ENCODE data around the gene OR5W2. TPM values are rescaled to one million over a fixed set of nuclear protein-coding genes. Genes with fewer than 3 reads are reported as not detected.

Gene OR5W2
- not detected for total RNA-seq
- long read RNA-seq: 0 reads

- Histone ChIP-seq H3K9me3 (no peaks in the 10 kb centered on the region), H3K27ac (no peak within 1 kb of the TSS), H3K4me3 (no peak within 1 kb of the TSS), H3K27me3 (no peaks in the 10 kb centered on the region), H3K4me1 (no peaks in the 10 kb centered on the region), H3K36me3 (no peaks in the 10 kb centered on the region)
- intact Hi-C loops (cut with DNase I): no loop called here
- DNase-seq (no peak), ATAC-seq (no peak)
- no peak for TF ChIP-seq CTCF (IDR thresholded peaks at IDR 0.05)
Observed at GRCh38 chr11:55914482-55914881, at the start of gene OR5W2. TSS of gene OR5W2 (minus strand) at chr11:55914582. CDS start at chr11:55914582, 0 bp downstream.

GRCh38 chr11:55956521-55956920 lies 42.1 kb upstream of the OR5W2 start:
- ATAC-seq: no peak
- no peaks in the 10 kb centered on the region for H3K4me1 ChIP-seq
- no peaks in the 10 kb centered on the region for H3K9me3 ChIP-seq
- H3K27ac ChIP-seq: no peak overlapping the region
- DNase-seq: no peak
- no peak overlapping the region for H3K4me3 ChIP-seq
- no peaks in the 10 kb centered on the region for H3K27me3 ChIP-seq
- intact Hi-C loops (cut with DNase I): no loop called here
- TF ChIP-seq CTCF (IDR thresholded peaks at IDR 0.05): no peak
- H3K36me3 ChIP-seq: no peaks in the 10 kb centered on the region

GRCh38 chr11:55949330-55949729 lies 34.9 kb upstream of the OR5W2 start:
- ATAC-seq (no peak), DNase-seq (no peak)
- no peaks in the 10 kb centered on the region for H3K36me3 ChIP-seq
- no peaks in the 10 kb centered on the region for H3K4me1 ChIP-seq
- intact Hi-C loops (cut with DNase I): no loop called here
- no peaks in the 10 kb centered on the region for H3K9me3 ChIP-seq
- no peak overlapping the region for H3K4me3 ChIP-seq
- TF ChIP-seq CTCF (IDR thresholded peaks at IDR 0.05): no peak
- no peak overlapping the region for H3K27ac ChIP-seq
- no peaks in the 10 kb centered on the region for H3K27me3 ChIP-seq

GRCh38 chr11:55942785-55943392 lies 28.5 kb upstream of the OR5W2 start:
- no peak for ATAC-seq
- intact Hi-C loops (cut with DNase I): no loop called here
- H3K4me1 ChIP-seq: no peaks in the 10 kb centered on the region
- no peak for DNase-seq
- no peak overlapping the region for H3K4me3 ChIP-seq
- H3K27me3 ChIP-seq: no peaks in the 10 kb centered on the region
- H3K27ac ChIP-seq: no peak overlapping the region
- peak; percentile 36 for TF ChIP-seq CTCF (IDR thresholded peaks at IDR 0.05)
- H3K36me3 ChIP-seq: no peaks in the 10 kb centered on the region
- H3K9me3 ChIP-seq: no peaks in the 10 kb centered on the region

GRCh38 chr11:55936300-55936699 lies 21.9 kb upstream of the OR5W2 start, which contains the start of gene OR5I1:
TSS of gene OR5I1 (minus strand) at chr11:55936400. CDS start at chr11:55936400, 0 bp downstream.
- ATAC-seq (no peak), DNase-seq (no peak)
- no peak for TF ChIP-seq CTCF (IDR thresholded peaks at IDR 0.05)
- H3K36me3 ChIP-seq: no peaks in the 10 kb centered on the region
- no peaks in the 10 kb centered on the region for H3K4me1 ChIP-seq
- no peaks in the 10 kb centered on the region for H3K9me3 ChIP-seq
- no peaks in the 10 kb centered on the region for H3K27me3 ChIP-seq
- no peak within 1 kb of the TSS for H3K27ac ChIP-seq
- no peak within 1 kb of the TSS for H3K4me3 ChIP-seq
- intact Hi-C loops (cut with DNase I): no loop called here

- DNase-seq: peak; percentile 41
- no peak overlapping the region for H3K4me3 ChIP-seq
- TF ChIP-seq CTCF (IDR thresholded peaks at IDR 0.05): no peak
- H3K9me3 ChIP-seq: no peaks in the 10 kb centered on the region
- no peak overlapping the region for H3K27ac ChIP-seq
- intact Hi-C loops (cut with DNase I): no loop called here
- ATAC-seq: no peak
- H3K27me3 ChIP-seq: no peaks in the 10 kb centered on the region
- no peaks in the 10 kb centered on the region for H3K4me1 ChIP-seq
- no peaks in the 10 kb centered on the region for H3K36me3 ChIP-seq
Observed at GRCh38 chr11:55920537-55920936, 6.2 kb upstream of the OR5W2 start.

Data from upper lobe of right lung (tissue), 1 donor.